ENCODE data around the gene SYK.
A peak's percentile ranks its signal among the peaks of the same experiment; 100 is the strongest.
"Not testable (repeated sequence)": the region's sequence is repeated elsewhere in the genome, so short reads cannot be mapped to it uniquely, and the experiment has no call there.

Gene SYK

GRCh38 chr9:90799271-90799852, 2.3 kb upstream of the SYK start:
- DNase-seq: no peak

- no peak for DNase-seq
These were observed 329 bp downstream of the SYK start for GRCh38 chr9:90801973-90802322.

DNA sequence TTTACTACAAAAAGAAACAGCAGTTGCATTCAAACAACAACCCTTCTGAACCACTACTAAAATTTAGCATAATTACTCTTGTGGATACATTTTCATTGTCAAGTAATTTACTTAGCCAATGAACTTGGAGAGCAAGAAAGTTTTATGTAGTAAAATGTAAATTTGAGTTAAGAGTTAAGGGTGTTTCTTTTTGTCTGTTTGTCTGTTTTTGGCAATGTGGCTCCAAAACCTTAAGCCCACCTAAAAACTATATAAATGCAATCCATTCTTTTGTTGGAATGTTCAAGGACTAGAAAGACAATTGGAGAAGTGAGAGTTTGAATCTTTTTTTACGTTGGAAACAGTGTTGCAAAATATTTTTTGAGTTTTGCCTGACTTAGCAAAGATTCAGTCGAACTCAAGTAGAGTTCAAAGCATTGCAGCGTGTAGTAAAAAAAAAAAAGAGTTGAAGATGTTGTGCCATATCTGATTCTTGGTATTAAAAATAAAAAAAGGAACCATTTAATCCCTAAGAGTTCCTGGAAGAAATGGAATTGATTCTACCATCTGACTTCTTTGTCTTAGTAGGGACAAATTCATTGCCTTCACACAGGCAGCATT, 867 bp downstream of the SYK start:
- no peak for DNase-seq

DNA sequence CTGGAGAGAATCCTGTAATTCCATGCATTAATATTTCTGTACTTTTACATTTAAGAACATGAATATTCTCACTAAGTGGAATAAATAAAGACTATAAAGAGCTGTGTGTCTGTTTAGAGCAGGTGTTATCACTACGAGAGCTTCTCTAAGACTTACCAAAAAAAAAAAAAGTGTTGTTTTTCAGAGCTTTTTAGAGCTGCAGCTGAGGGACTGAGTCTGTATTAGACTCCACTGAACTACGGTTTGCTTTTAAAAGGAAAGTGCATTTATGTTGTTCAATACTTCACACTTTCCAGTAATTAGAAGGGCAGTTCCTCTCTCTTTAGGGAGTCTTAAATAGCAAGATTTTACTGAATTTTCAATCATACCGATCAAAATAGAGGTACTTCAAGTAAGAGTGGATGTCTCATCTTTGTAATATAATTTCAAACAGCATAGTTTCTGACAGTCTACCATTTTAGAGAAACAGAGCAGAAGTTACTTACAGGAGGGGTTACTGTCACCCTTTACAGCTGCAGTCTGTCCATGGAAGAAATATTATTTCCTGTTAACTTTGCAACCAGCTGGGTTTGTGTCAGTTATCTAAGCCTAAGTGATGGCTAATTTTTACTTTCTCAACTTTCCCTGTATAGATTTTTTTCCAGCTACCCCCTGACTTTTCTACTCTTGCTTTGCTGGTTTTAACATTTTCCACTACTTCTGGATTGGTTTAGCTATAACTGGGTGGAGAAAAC, 2.4 kb downstream of the SYK start:
- no peak for DNase-seq

GRCh38 chr9:90805006-90805996, 3.7 kb downstream of the SYK start:
- no peak for DNase-seq

DNA sequence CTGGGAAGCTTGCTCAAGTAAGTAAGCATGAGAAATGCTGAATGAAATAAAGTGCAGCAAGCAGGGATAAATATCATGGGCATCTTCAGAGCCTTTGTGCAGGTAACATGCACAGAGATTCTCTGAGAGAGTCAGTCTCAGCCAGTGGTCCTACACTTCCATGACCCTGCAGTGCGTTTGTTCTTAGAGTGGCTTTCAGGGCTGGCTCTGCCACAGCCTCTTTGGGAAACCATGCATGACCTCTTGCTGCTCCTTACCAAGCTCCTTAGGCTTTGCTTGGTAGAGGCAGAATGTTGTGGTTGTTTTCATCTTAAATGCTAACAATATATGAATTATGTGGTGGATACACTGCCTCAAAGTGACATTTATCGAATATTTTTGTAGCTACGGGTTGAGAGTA, 5.4 kb downstream of the SYK start:
- DNase-seq: no peak

- DNase-seq: no peak
These were observed 6.8 kb downstream of the SYK start for GRCh38 chr9:90808398-90808797.

DNA sequence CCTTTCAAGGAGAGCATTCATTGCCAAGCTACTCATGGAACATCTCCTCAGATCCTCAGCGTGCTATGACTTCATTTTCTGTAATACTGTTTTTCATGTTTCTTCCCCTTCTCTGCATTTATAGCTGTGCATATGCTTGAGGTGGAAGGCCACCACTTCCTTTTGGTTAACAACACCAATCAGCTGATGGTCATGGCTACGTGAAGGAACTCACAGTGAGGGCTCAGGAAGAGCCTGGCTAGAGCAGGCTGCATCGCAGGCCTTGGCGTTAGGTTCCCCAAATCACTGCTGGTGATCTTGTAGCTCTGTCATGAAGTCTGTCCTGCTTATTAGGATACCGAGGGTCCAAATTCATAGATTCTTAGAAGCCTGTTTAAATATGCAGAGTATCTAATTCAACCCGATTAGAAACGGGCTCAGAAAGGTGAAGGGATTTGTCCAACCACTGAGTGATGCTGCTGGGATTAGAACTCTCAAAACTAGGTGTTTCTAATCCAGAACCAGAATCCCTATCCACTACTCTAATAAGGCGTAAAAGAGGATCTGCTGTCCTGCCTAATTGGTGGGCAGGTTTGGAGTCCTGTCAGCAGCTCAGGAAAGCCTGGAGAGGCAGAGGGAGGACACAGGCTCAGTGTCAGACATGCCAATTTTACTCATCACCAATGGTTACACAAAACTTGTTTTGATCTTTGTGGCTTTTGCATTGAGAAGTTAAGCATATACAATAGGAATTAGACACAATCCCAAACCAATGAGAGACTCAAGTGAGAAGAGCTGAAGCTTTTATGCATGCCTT, 7.5 kb downstream of the SYK start:
- no peak for DNase-seq

DNA sequence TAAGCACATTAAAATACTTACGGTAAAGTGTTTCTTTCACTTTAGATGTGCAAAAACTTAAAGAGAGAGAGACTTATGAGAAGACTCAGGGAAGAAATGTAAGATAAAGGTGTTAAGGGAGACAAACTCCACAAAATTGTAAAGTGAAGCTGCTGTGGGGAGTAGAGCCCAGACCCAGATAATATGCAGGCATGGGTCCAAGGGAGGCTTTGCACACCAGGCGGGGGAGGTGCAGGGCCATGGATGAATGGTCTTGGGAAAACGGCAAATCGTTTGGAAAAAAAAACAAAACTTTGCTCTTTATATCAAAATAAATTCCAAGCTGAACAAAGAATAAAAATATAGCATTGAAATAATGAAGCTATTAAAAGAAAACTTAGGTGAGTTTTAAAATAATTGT, 9.1 kb downstream of the SYK start:
- no peak for DNase-seq

DNA sequence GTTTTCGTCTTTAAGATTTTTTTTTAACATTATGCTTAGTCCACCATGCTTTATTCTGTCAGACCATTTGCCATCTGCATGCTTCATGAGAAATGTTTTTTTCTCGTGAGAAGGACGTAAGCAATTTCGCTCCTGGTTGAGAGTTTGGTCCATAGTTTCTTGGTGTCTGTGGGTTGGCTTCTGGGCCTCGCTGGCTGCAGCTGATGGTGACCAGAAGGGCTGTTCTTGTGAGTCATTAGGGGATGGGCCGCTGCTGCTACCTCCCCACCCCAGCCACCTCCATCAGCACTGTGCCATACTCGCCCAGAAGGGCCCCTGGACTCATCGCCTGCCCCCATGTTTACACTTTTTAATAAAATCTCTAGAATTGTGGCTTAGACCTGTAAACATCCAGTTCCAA, 11.4 kb downstream of the SYK start:
- no peak for DNase-seq

- no peak for DNase-seq
These were observed 11.9 kb downstream of the SYK start for GRCh38 chr9:90813523-90813922.

GRCh38 chr9:90814355-90814754, 12.7 kb downstream of the SYK start:
- no peak for DNase-seq

DNA sequence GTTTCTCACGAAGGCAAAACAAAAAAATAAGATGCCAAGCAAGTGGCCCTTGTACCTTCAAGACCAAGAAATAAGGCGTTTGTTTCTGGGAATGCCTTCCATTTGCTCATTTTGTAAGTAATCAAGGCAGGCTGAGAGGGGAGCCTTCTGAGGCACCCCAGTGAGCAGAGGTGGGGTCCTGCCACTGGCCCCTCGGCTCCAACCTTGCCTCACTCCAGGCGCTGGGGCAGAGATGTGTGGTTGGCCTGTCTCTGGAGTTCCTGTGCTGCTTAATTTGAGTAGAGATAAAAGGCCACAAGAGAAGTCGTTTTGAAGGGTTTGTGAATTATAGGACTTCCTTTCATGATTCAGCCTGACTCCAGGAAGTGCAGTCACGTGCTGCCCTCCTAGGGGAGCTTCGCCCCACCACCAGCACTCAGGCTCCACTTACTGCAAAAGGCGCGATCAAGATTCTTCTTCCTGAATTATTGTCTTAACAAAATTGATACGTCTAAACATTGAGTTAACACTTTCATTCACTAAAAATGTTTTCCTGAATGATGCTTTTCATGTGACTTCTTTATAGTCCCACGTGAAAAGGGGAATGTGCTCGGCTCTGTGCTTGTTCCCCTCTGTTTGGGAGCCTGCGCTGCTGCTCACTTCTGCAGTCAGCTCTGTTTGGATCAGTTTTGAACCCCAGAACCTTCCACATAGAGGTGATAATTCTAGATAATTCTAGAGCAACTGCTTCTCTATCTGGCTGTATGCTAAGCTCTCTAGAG, 13.7 kb downstream of the SYK start:
- DNase-seq: peak in 1 of 2 experiments; percentile 4

- DNase-seq: no peak
These were observed 14.3 kb downstream of the SYK start for GRCh38 chr9:90815944-90816357.

DNA sequence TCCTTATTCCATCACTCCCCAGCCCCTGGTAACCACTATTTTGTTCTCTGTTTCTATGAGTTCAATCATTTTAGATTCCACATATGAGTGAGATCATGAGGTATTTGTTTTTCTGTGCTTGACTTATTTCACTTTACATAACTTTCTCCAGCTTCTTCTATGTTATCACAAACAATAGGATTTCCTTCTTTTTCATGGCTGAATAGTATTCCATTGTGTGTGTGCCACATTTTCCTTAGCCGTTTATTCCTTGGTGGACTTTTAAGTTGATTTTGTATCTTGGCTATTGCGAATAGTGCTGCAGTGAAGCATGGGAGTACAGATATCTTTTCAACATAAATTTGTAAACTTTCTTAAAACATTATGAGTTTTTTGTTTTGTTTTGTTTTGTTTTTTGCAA, 15.1 kb downstream of the SYK start:
- no peak for DNase-seq

GRCh38 chr9:90818279-90818678, 16.7 kb downstream of the SYK start:
- DNase-seq: no peak

- DNase-seq: not testable (repeated sequence)
These were observed 18.8 kb downstream of the SYK start for GRCh38 chr9:90820406-90820805.

- DNase-seq: not testable (repeated sequence)
These were observed 19.6 kb downstream of the SYK start for GRCh38 chr9:90821236-90821635.

DNA sequence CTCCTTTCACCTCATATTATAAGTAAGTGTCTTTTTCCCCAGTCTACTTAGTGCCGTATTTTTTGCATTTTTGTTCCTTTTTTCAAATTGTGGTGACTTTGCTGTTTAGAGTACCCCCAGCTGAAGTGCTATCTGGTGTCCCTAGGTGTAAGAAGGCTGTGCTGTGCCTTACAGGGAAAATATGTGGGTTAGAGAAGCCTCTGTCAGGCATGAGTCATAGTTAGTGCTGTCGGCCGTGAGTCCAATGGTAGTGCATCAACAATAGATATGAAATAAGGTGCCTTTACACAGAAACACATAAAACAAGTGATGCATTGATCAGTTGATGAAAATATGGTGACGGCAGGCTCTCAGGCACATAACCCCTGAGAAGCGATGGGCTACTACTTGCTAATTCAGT, 20.1 kb downstream of the SYK start:
- DNase-seq: no peak

DNA sequence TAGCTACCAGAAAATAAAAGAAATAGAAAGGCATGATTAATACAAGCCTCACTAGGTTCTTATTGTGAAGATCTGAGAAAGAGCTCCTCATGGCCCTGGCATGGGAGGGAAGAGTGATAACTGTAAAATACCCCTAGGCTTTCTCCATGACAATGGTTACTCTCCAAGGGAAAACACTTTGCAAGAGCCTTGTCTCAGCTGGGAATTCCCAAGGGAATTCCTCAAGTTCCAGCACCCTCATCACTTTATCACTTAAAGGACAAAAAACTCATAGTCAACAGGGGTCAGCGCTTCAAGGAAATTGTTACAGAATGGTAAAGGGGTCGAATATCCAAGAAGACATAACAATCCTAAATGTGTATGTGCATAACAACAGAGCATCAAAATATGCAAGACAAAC, 21.2 kb downstream of the SYK start:
- DNase-seq: no peak

- no peak for DNase-seq
These were observed 24.0 kb downstream of the SYK start for GRCh38 chr9:90825586-90825985.
